ENCODE data around the gene TCN2.
"Not testable (repeated sequence)": the region's sequence is repeated elsewhere in the genome, so short reads cannot be mapped to it uniquely, and the experiment has no call there.

TCN2 gene

GRCh38 chr22:30580896-30581295 lies 26.1 kb upstream of the TCN2 start:
- DNase-seq = no peak

GRCh38 chr22:30582051-30582450 lies 24.9 kb upstream of the TCN2 start:
- no peak for DNase-seq

- no peak for DNase-seq
Measured at GRCh38 chr22:30582788-30583545, 24.0 kb upstream of the TCN2 start.

DNA sequence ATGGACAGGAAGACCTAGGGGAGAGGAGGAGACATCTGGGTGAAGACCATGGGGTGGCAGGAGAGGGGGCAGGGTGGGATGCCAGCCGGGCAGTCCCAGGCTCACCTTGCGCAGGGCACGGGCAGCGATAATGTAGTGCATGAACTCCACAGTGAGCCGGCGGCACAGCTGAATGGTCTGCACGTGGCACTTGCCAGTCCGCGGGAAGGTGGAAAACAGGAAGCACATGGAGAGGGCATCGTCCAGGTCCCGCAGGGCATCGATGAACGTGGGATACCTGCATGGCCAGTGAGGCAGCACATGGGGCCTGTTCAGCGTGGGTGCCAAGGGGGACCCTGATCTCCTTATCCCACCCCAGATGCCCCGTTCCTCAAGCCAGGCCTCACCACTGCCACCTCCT lies 22.5 kb upstream of the TCN2 start:
- no peak for DNase-seq

GRCh38 chr22:30586414-30586813 lies 20.6 kb upstream of the TCN2 start:
- DNase-seq = no peak

- DNase-seq = no peak
Measured at GRCh38 chr22:30591191-30591587, 15.8 kb upstream of the TCN2 start.

DNA sequence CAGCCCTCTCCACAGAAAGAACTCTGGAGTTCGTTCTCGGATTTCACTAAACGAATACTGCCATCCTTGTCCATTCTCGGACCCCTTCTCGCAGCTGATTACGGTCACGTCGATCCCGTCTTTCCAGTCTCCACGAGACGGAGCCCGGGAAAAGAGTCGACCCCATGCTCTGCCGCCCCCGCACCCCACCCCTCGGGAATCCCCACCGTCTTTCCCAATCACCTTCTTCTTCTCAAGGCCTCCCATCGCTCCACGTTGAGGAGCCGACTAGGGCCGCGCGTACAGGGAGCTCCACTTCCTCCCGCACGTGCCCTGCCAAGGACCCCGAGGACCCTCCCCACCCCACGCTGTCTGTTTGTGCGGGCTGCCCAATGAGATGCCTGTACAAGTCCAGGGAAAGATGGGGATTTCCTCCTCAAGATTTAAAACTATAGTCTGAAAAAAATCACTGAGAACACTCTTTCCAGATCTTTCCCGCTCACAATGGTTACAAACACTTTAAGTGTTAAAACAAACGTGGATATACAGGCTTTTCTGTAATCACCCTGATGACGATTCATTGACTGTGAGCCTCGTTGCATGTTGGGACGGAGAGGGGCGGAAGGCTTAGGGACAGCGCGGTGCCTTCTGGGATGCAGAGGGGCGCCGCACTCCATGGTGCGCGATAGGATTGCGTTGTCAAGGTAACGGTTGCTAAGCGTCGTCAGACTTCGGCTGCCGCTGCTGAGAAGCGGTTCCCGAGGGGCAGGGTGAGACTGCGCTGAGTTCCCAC lies 15.2 kb upstream of the TCN2 start, which contains the start of gene PES1:
Gene PES1 (minus strand): TSS at position 323 of the 772 bp plus-strand sequence. CDS start 77 bp downstream, at position 246.
- DNase-seq = peak; percentile 99

- not testable (repeated sequence) for DNase-seq
Measured at GRCh38 chr22:30592360-30592713, 14.6 kb upstream of the TCN2 start.

GRCh38 chr22:30596199-30596598 lies 10.8 kb upstream of the TCN2 start:
- no peak for DNase-seq

DNA sequence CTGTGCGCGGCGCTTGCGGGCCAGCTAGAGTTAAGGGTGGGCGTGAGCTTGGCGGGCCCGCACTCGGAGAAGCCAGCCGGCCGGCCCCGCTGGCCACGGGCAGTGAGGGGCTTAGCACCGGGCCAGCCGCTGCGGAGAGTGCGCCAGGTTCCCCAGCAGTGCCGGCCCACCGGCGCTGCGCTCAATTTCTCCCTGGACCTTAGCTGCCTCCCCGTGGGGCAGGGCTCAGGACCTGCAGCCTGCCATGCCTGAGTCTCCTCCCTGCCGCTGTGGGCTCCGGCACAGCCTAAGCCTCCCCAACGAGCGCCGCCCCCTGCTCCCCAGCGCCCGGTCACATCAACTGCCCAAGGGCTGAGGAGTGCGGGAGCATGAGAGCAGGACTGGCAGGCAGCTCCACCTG lies 10.1 kb upstream of the TCN2 start:
- DNase-seq = no peak

- no peak for DNase-seq
Measured at GRCh38 chr22:30598986-30599385, 8.0 kb upstream of the TCN2 start.

- DNase-seq = no peak
Measured at GRCh38 chr22:30600921-30601320, 6.1 kb upstream of the TCN2 start.

GRCh38 chr22:30601464-30601863 lies 5.5 kb upstream of the TCN2 start:
- DNase-seq = no peak

- no peak for DNase-seq
Measured at GRCh38 chr22:30602049-30602448, 4.9 kb upstream of the TCN2 start.

- DNase-seq = no peak
Measured at GRCh38 chr22:30603801-30604200, 3.2 kb upstream of the TCN2 start.

DNA sequence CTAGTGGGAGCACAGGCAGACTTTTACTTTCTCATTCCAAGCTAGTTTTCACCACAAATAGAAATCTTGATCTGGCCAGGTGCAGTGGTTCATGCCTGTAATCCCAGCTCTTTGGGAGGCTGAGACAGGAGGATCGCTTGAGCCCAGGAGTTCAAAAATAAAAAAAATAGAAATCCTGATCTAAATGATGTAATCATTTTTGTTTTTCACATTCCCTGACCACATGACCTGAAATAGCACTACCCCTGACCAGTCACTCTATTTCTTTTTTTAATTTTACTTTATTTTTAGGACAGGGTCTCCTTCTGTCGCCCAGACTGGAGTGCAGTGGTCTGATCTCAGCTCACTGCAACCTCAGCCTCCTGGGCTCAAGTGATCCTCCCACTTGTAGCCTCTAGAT lies 2.3 kb upstream of the TCN2 start:
- no peak for DNase-seq

DNA sequence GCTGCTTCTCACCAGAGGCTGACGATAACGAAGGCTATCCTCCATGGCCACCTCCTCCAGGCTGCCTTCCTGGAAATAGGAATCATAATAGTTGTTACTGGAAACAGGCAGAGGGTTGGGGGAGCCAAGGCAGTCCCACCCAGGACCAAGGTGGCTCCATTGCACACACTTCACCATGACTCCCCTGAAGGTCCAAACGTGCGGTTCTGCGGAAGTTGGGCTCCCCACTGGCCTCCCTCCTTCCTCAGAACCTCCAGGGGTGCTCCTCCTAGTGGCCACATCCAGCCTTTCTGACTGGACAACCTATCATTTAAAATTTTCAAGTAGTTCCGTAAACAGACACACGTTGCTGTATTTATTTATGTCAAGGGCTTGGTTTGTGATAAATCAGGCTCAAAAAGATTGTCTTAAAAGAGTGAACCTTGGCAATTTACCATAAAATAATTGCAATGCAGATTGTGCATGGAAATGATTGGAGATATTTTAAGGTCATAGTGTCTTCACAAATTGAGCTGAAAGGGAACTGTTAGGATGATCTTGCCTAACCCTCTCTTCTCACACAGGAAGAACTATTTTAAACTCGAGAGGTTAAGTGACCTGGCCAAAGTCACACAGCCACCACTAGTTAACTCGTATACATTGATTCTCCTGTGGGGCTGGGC lies 1.4 kb upstream of the TCN2 start:
- no peak for DNase-seq

DNA sequence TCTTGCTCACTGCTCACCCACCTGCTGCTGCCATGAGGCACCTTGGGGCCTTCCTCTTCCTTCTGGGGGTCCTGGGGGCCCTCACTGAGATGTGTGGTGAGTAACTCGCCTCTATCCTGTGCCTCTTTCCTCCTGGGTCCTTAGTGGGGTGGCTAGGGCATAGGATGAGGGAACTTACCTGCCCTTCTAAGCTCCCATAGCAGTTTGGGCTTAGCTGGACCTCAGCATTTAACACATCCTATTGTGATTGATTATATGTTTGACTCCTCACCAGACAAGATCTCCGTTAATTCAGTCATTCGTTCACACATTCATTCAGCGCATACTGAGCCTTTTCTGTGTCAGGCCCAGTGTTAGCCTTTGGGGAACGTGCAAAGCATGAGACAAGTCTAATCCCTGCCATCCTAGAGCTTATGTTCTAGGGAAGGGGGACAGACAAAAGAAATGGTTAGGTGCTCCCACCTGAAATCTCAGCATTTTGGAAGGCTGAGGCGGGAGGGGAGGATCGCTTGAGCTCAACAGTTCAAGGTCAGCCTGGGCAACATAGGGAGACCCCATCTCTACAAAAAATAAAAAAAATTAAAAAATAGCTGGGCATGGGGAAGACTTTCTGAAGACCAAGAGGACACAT lies 441 bp downstream of the TCN2 start:
- no peak for DNase-seq

DNA sequence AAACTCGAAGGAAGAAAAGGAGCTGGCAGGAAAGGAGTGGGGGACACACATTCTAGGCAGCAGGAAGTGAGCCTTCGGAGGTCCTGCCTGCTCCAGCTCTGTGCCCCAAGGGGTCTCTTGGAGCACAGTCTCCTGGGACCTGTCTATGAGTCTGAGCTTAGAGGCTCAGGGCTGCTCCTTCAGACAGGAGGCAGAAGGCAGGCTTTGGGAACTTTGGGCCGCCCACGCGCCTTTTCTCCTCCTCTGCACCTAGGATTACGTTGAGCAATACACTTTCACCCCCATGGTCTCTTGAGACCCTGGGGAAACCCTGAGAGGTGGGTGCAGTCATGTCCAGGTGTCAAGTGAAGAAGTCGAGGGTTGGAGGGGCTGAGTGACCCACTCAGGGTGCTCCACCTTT lies 965 bp downstream of the TCN2 start:
- DNase-seq = no peak

DNA sequence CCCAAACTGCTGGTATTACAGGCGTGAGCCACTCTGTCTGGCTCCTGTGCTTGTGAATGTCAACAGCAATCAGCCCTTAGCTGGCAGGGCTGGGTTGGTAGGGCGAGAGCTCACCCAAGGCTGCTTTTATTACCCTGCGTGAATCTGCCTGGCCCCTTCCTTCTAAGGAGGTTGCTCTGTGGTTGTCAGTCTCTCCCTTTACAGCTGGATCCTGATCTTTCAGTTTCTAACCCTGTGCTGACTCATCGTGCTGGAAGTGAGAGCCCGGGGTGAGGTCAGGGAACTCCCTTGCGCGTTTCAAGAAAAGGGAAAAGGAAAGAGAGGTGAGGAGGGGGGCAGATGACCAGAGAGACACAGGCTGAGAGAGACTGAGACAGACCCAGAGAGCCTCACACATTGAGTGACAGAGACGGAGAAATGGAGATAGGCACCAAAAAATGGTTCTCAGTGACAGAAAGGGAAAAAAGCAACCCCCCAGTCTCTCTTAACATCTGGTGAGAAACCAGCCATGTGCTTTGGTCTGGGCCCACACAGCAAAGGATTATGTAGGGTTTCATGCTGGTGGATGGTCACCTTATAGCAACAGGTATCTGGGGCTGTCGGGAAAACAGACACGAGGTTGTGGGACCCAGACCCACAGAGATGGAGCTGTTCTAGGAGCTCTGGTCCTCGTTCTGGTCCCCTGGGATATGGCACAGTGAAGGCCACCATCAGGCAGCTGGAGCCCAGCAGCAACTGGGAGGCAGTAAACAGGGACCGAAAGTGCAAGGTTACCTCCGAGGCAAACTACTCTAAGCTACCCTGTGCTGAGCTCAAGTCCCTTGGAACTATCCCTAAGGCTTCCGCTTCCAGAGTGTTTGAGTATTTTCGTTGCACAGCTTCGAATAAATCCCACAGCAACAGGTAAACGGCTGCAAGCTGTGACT lies 2.5 kb downstream of the TCN2 start:
- DNase-seq = no peak

DNA sequence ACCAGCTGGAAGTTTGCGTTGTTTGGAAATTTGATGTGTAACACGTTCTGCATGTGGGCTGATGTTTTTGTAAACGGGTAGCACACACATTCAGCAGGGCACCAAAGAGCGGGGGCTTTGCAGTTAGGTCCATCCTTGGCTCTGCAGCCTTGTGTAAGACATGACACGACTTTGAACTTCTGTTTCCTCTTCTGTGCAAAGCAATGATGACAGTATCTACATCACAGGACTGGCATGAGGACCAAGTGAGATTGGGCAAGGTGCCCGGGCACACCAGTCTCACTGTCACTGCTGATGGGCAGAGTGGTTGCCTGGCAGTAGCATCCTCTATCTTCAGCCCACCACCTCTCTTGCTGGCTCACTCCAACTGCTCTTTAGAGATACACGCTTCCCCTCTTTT lies 3.3 kb downstream of the TCN2 start:
- no peak for DNase-seq

- no peak for DNase-seq
Measured at GRCh38 chr22:30611197-30611596, 4.2 kb downstream of the TCN2 start.
